Neural cell (in vitro differentiated cells): ENCODE results near the gene NR5A2.

Source experiments
- CTCF ChIP-seq: fragments of 450-650 bp; IDR thresholded peaks from 2 replicates; pipeline ENCODE4 v1.5.1; 2014; ENCODE audit warnings: antibody characterized with exemption, mild to moderate bottlenecking, moderate library complexity; ENCODE audit not compliant: poor library complexity, severe bottlenecking
- EP300 ChIP-seq: fragments of 450-650 bp; conservative IDR thresholded peaks from 2 replicates; pipeline ENCODE4 v1.6.1; 2014; ENCODE audit warnings: antibody characterized with exemption, mild to moderate bottlenecking, moderate library complexity; ENCODE audit not compliant: poor library complexity, severe bottlenecking
- EZH2 ChIP-seq: fragments of 200-600, 300-800 bp; shearing (Covaris generic), sonication (generic); IDR thresholded peaks from 2 replicates; pipeline ENCODE4 v1.6.1; 2014; ENCODE audit warnings: antibody characterized with exemption, low read length, borderline replicate concordance, mild to moderate bottlenecking; ENCODE audit not compliant: insufficient read depth, poor library complexity, severe bottlenecking
- MXI1 ChIP-seq: fragments of 450-650 bp; conservative IDR thresholded peaks from 2 replicates; pipeline ENCODE4 v1.6.1; 2014; ENCODE audit warnings: antibody characterized with exemption, mild to moderate bottlenecking; ENCODE audit not compliant: poor library complexity, severe bottlenecking
- POLR2AphosphoS5 ChIP-seq: IDR thresholded peaks from 2 replicates; pipeline ENCODE4 v1.6.1; 2012
- RAD21 ChIP-seq: fragments of 450-650 bp; conservative IDR thresholded peaks from 2 replicates; pipeline ENCODE4 v1.6.1; 2014; ENCODE audit warnings: antibody characterized with exemption, mild to moderate bottlenecking, moderate library complexity
- SMC3 ChIP-seq: fragments of 450-650 bp; conservative IDR thresholded peaks from 2 replicates; pipeline ENCODE4 v1.6.1; 2014; ENCODE audit warnings: antibody characterized with exemption, mild to moderate bottlenecking, moderate library complexity; ENCODE audit not compliant: poor library complexity
- TAF1 ChIP-seq: IDR thresholded peaks from 2 replicates; pipeline ENCODE4 v1.6.1; 2012; ENCODE audit warnings: low read depth
- TF ChIP-seq, protein P1 (sequence below): IDR thresholded peaks from 2 replicates; pipeline ENCODE4 v1.6.1; 2012; ENCODE audit warnings: borderline replicate concordance

DNA sequence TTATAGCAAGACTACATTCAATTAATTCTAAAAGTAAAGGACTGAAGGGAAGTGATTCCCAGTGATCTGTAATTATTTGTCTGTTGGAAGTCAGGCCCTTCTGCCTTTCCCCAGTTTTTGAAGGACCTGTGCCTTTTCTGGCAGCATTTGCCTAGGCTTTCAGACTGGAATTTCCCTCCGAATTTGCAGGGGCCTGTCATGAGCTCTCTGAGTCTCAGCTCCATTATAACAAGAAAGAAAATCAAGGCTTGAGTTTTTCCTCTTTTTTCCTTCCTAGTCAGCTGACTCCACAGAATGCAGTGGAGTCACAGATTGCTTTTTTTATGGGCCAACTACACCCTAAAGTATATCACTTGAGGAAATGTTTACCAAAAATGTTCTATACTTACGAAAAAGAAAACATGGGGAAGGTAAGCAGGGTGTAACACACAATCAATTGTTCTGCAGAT is 1.1 kb downstream of the NR5A2 start:
- TF ChIP-seq TAF1 (no peak), CTCF (no peak), SMC3 (no peak), MXI1 (no peak), EZH2 (no peak), RAD21 (no peak), POLR2AphosphoS5 (no peak), EP300 (no peak)
- TF ChIP-seq, protein P1, sequence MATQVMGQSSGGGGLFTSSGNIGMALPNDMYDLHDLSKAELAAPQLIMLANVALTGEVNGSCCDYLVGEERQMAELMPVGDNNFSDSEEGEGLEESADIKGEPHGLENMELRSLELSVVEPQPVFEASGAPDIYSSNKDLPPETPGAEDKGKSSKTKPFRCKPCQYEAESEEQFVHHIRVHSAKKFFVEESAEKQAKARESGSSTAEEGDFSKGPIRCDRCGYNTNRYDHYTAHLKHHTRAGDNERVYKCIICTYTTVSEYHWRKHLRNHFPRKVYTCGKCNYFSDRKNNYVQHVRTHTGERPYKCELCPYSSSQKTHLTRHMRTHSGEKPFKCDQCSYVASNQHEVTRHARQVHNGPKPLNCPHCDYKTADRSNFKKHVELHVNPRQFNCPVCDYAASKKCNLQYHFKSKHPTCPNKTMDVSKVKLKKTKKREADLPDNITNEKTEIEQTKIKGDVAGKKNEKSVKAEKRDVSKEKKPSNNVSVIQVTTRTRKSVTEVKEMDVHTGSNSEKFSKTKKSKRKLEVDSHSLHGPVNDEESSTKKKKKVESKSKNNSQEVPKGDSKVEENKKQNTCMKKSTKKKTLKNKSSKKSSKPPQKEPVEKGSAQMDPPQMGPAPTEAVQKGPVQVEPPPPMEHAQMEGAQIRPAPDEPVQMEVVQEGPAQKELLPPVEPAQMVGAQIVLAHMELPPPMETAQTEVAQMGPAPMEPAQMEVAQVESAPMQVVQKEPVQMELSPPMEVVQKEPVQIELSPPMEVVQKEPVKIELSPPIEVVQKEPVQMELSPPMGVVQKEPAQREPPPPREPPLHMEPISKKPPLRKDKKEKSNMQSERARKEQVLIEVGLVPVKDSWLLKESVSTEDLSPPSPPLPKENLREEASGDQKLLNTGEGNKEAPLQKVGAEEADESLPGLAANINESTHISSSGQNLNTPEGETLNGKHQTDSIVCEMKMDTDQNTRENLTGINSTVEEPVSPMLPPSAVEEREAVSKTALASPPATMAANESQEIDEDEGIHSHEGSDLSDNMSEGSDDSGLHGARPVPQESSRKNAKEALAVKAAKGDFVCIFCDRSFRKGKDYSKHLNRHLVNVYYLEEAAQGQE: no peak
